HG03066 (cell line): ENCODE measurements around the gene YRDC.
"Not testable (repeated sequence)": the region's sequence is repeated elsewhere in the genome, so short reads cannot be mapped to it uniquely, and the experiment has no call there.

Experiments used
- ATAC-seq: cut with Tn5 transposase; IDR thresholded peaks from one replicate; pipeline ENCODE4 v1.9.1; 2021; ENCODE audit warnings: low read depth; ENCODE audit not compliant: unreplicated experiment

YRDC gene

DNA sequence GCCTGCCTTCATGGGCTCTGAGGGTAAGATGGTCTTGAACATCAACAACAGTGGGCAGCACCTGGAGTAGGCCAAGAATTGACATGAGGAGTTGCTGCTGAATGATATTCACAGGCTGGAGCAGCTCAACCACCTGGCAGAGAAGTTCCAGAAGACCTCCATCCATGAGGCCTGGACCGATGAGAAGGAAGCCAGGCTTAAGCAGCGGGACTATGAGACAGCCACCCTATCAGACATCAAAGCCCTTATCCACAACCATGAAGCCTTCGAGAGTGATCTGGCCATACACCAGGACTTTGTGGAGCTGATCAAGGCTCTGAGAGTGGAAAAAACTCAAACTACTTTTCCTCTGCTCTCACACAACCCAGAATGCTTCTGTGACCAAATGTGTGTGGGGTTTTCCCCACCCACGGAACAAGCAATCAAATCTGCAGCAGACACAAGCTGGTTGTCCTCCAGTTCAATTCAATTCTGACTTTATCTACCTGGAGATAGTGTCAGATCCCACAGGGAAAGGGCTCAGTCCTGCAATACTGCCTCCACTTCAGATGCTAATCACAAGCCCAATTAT, 31.0 kb downstream of the YRDC start:
- ATAC-seq = no peak

DNA sequence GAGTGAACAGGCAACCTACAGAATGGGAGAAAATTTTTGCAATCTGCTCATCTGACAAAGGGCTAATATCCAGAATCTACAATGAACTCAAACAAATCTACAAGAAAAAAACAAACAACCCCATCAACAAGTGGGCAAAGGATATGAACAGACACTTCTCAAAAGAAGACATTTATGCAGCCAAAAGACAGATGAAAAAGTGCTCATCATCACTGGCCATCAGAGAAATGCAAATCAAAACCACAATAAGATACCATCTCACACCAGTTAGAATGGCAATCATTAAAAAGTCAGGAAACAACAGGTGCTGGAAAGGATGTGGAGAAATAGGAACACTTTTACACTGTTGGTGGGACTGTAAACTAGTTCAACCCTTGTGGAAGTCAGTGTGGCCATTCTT, 36.6 kb downstream of the YRDC start:
- ATAC-seq = not testable (repeated sequence)

DNA sequence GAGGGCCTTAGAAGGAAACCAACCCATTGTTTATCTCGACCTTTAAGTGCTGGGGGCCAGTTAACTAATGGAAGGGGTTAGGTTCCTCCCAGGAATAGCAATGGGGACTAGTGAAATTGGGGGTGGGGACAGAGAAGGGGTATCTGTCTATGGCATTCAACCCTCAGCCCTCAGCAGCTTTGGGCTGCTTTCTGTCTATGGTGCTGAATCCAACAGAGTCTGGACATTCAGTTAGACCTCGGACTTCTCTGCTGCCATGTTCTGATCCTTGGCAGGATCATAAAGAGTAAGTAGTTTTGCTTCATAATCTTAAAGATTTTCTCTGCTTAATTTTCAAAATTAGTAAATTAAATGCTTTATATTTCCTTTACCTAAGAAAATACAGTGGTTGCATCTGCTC, 40.5 kb downstream of the YRDC start:
- ATAC-seq = no peak

DNA sequence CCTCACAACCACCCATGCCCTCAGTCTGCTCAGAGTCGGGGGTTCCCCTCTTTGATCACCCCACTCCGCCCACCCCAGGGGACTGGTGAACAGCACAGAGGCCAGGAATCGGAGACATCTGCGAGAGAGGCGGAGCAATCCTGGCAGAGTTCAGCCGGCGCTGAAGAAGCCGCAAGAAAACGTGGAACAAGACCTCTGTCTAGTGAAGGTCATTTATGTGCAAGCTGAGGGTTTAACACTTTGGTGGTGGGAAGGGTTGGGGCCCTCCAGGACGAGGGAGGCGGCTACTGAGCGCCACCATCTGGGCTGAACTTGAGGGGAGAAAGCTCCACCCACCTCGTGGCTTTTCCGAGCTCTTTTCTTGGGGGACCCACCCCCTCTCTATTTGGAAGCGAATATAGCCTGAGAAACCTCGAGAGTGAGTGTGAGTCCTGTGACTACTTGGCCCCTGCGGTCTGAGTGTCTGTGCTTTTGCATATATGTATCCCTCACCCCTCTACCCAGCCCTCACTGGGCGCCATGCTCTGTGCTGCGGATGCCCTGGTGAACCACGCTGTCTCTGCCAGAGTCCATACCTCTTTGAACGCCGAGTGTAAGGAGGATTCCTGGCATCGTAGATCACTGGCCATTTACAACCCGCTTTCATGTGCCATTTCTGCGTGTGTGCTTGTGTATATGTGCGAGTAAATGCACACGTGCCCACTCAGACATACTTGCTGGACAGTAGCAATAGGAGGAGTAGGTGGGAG, 41.9 kb downstream of the YRDC start:
- ATAC-seq = no peak

DNA sequence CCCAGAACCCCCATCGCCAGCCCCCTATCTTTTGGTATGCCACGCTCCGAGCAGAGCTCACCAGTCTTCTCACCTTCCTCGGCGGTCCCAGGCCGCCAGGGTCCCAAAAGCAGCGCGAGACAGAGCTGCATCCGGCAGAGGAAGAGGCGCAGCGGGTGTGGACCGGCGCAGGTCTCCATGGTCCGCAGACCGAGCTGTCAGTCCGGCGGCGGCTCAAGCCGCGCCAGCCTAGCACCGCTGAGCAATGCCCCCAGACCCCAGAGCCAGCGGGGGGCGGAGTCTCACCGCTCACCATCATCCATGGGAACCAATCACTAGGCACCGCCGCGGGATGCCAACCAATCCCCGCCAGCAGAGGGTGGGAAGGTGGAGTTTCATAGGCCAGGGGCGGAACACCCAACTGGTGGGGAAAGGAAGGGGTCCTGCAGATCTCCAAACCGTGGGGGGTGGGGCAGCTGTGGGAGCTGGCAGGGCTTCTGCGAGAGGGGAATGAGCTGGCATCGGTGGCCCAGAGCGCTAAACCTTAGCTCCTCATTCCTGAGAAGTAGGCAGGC, 43.0 kb downstream of the YRDC start, which contains the start of gene EPHA10:
Gene EPHA10 (minus strand): TSS at position 233 of the 554 bp plus-strand sequence. CDS start 54 bp downstream, at position 179.
- no peak for ATAC-seq

DNA sequence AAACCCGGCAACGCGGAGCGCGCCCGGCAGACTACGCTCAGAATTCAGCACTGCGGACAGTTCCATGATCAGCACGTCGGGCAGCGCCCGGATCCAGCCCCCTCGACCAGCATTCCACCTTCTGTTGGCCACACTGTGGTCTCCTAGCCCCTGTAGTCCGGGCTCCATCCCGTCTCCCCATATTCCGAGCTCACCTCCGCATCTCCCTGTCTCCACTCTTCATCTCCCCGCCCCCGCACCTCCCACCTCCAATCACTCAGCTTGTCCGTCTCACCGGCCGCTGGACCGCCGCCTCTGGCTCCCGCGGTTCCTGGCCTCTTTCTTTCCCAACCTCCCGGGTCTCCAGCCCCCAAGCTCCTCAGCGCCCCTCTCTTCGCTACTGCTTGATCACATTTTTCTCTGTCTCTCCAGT, 43.6 kb downstream of the YRDC start:
- ATAC-seq = no peak

DNA sequence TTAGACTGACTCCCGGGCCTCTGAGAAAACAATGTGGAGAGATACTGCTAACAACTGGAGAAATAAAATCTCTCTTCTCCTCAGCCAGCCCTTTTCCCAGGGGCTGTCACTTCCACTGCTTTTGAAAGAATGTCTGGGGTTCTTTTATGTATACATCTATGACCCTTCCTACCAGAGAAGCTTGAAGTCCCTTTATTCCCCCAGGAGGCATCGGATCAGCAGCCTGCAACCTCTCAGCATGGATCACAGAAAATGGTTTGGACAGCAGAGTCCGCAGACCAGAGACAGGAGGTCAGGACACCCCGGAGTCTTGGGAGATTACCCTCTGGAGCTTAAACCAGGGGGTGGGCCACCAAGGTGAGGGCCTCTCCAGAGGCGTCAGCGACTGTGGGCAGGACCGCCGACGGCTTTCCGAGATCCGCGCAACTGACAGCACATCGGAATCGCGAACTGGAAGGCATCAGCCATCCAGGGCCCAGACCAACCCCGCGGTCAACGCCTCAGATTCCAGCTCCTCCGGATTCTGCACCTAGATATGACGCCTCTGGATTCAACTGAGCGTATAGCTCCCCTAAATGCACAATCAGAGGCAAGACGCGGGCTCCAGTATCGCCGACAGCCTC, 44.1 kb downstream of the YRDC start:
- ATAC-seq = no peak

DNA sequence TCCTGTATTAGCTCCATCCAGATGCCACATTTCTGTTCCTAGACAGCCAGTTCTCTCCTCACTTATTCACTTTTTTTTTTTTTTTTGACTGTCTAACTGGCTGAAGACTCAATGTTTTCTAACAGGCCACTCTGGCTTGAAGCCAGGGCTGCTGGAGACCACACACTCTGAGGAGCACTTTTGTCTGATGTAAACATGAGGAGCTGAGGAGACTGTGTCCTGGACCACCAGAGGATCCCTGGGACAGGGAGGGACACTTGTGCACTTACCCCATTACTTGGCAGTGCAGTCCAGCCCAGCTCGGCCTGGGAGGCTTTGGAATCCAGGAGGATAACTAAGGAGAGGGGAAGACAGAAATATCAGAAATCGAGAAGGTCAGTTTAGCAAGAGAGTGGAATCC, 45.5 kb downstream of the YRDC start:
- ATAC-seq = no peak

DNA sequence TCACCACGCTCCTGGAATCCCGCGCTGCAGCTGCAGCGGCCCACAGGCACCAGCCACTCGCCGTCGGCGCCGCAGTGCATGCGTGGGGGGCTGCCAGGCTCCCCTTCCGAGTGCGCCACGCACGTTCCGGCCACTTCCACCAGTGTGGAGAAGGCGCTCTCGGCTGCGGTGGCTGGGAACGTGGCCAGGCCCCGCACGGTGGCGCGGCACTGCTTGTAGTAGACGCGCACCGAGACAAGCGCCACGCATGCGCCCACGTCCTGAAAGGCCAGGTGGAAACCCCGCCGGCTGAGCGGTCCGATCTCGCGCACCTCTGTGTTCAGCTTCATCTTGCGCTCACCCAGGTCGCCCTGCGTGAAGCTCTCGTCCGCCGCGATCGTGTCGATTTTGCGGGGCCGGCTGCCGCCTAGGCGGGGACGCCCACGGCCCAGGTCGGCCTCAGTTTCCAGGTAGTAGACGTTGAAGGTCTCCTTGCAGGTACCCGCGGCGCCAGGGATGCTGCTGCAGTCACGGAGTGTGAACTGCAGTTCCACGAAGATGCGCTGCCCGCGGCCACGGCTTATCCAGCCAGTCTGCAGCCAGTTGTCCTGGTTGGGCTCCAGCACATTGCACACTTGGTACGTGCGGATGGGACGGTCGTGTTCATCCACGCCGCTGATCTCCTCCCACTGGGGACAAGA, 46.5 kb downstream of the YRDC start:
- ATAC-seq = no peak

DNA sequence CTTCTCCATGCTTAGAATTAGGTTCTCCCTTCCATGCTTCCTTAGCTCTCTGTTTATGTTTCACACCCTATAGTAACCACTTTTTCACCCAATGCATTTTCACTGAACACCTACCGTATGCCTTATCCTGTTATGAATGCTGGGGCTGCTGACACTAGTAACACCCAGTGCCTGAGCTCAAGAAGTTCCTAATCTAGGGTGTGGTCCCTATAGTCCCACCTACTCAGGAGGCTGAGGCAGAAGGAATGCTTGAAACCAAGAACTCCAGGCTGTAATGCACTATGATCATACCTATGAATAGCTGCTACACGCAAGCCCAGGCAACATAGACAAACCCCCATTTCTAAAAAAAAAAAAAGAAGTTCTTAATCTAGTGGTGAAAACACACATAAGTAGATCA, 48.6 kb downstream of the YRDC start:
- ATAC-seq = no peak

DNA sequence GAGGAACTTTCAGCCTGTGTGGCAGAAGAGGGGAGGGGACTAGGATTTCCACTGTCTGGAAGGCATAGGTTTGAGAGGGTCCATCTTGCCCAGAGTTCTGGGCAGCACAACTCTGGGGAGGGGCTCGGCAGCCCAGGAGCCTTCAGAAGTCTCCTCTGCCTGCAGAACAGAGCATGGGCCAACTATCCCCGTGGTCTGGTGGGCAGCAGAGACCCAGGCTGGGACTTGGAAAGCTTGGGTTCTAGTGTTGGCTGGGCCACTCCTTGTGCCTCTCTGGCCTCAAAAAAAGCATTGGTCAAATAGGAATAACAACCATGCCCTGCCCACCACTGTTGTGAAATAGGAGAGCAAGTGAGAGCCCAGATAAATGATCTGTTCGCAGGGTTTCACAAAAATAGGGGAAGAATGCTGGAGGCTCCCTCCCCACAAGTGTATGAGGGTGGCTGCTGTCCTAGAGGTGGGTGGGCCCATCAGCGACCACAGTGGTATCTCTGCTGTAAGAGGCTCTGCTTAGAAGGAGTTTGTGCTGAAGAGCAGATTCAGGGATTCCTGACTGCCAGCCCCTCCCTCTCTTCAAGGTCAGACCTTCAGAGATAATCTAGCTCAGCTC, 52.0 kb downstream of the YRDC start:
- ATAC-seq = no peak

DNA sequence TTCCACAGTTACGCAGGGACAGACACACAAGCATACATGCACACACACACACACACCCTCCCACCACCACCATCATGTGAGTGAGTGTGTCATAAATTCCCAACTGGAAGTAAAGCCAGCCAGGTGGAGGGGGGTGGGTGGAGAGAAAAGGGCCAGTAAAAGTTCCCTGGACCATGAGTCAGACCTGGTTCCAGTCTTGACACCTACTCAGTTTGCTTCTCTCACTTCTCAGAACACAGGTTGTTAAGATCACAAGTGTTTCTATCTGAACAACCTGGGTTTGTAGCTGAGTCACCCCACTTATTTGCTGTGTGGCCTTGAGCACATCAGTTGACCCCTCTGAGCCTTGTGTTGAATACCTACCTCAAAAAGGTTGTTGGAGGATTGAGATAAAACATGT, 52.7 kb downstream of the YRDC start:
- ATAC-seq = no peak

DNA sequence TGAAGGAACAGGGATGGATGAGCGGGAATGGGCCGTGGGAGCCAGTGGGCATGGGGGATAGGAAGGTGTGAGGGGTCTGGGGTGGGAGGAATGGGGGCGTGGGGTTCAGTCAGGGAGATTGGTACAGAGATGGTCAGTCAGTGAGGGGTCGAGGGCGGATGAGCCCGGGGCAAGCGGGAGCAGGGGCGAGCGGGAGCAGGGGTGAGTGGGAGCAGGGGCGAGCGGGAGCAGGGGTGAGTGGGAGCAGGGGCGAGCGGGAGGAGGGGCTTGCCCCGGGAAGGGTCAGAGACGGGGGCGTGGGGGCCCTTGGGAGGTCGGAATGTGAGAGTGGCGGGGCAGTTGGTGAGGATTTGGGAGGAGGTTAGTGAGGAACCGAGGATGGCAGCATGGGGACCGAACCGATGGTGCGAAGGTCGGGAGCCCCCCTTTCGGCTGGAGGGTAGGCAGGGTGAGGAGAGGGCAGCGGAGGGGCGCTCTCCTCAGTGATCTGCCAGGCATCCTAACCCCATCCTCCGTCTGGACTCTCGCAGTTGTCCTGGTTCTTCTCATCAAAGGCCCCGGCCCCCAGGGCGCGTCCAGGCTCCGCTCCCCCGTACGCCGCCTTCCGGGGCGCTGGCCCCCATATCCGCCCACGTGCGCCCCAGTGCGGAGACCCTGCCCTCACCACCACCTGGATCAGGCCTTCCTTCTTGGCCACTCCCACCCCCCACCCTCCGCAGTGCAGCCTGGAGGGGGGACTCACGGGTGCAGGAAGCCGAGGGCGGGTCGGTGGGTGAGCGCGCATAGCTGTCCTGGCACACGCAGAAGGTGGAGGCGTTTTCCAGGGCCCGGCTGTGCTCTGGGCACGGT, 54.3 kb downstream of the YRDC start:
- no peak for ATAC-seq
